GM18520 (cell line): ENCODE data around the gene C18orf54.
"Not testable (repeated sequence)": the region's sequence is repeated elsewhere in the genome, so short reads cannot be mapped to it uniquely, and the experiment has no call there.

ENCODE experiments used
- ATAC-seq: cut with Tn5 transposase; IDR thresholded peaks from one replicate; pipeline ENCODE4 v1.9.1; 2021; ENCODE audit not compliant: unreplicated experiment

C18orf54 gene

DNA sequence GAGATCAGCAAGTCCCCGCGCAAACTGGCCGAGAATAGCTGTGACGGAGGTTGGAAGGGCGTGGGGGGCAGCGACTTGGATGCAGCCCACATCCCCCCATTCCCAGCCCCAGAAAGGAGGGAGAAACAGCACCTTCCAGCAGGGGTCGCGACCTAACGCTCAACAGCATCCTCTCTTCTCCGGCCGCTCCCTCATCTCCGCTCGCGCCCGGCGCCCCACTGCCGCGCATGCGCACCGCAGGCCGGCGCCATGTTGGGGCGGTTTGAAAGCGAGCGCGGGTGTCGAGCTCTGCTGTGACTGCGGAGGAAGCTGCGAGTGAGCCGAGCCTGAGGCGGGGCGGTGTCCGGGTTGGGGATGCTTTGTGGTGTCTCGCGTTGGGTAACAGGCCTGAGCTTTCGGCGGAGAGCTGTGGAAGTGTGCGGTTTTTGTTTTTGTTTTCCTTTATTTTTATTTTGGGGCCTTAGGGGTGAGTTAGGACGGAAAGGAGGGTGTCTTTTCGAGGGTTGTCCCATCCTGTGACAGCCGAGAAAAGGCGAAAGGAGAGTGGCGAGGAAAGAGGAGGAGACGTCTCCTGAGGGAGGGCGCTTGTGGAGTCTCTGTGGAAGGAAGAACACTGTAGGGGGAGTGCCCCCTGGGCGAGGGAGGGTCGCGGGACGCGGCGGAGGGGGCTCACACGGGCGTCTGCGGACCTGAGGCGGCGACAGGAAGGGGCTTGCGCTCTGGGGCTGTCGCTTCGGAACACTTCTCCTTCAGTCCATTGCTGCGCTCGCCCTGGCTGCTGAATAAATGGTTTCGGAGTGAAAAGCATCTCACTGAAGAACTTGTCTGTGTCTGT lies at the start of gene C18orf54, which contains the start of gene STARD6:
Gene C18orf54 (plus strand): TSS at position 247 of the 835 bp plus-strand sequence. CDS start 2,667 bp downstream, outside the sequence.
Gene STARD6 (minus strand): TSS at position 199 of the 835 bp plus-strand sequence. CDS start 3,285 bp downstream, outside the sequence.
- peak; percentile 96 for ATAC-seq

DNA sequence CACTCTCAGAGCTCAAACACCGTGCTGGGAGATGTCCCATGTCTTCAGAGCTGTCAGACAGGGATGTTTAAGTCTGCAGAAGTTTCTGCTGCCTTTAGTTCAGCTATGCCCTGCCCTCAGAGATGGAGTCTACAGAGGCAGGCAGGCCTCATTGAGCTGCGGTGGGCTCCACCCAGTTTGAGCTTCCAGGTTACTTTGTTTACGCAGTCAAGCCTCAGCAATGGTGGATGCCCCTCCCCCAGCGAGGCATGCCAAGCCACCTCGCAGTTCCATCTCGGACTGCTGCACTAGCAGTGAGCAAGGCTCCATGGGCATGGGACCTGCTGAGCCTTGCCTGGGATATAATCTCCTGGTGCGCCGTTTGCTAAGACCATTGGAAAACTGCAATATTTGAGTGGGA lies 48.1 kb upstream of the C18orf54 start:
- ATAC-seq = not testable (repeated sequence)

- no peak for ATAC-seq
Observed at GRCh38 chr18:54316071-54316820, 41.5 kb upstream of the C18orf54 start.

DNA sequence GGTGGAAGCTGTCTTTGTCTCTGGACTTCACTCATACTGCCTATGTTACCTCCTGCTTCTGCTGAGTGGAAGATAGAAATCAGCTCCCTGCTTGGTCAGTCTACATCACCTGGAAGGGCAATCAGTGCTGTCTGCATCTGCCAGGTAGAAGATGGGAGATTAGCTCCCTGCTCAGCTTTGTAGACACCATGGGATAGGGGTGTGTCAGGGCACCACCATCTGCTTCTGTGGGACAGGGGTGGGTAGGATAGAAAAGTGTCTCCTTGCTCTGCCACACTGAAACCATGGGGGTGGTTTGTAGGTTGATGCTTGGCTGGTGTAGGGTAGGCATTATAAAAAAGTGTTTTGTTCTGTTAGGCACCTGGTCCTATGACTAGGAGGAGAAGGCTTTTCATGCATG lies 34.1 kb upstream of the C18orf54 start:
- no peak for ATAC-seq

DNA sequence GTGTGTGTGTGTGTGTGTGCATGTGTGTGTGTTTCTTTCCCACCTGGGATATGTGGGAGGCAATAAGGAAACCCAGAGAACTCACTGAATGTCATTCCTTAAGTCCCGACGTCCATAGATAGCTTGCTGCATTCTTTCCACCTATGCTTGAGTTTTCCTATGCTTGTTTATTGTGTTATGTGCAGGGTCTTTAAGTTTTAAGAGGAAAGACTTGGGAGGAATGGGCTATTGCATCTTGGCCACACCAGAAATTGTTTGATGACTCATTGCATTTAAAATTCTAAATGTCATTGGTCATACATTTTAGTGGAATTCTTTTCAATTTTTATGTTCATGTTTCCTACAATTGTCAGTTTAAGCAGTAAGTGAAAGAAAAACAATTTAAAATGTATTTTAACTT lies 33.7 kb upstream of the C18orf54 start:
- ATAC-seq = no peak

DNA sequence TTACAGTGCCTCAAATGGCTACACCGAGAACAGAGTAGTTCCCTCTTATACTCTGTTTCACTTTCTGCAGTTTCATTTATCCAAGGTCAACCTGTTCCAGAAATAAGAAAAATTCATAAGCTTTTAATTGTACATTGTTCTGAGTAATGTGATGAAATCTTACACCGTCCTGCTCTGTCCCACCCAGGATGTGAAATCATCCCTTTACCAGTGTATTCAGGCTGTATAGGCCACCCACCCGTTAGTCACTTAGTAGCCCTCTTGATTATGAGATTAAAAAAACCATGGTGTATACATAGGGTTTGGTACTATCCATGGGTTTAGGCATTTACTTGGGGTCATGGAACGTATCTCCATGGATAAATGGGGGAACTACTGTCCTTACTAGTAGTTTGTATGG lies 29.9 kb upstream of the C18orf54 start:
- no peak for ATAC-seq

DNA sequence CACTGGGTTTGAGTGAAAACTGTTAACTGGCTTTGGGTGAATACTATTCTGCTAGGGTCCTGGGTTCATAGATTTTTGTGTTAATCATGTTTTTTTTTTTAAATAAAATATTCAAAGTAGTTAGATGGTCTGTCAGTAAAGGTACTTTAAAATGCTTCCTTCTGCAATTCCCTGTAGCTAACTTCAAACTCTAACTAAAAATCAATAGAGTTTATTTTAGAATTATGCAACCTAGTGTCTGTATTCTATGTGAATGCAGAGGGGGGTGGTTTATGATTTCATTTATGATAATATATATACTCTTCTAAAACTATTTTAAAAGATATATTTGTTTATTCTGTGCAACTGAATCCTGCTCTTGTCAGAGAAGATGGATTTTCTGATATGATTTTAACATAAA lies 27.9 kb upstream of the C18orf54 start:
- no peak for ATAC-seq

- no peak for ATAC-seq
Observed at GRCh38 chr18:54330768-54331548, 26.7 kb upstream of the C18orf54 start.

DNA sequence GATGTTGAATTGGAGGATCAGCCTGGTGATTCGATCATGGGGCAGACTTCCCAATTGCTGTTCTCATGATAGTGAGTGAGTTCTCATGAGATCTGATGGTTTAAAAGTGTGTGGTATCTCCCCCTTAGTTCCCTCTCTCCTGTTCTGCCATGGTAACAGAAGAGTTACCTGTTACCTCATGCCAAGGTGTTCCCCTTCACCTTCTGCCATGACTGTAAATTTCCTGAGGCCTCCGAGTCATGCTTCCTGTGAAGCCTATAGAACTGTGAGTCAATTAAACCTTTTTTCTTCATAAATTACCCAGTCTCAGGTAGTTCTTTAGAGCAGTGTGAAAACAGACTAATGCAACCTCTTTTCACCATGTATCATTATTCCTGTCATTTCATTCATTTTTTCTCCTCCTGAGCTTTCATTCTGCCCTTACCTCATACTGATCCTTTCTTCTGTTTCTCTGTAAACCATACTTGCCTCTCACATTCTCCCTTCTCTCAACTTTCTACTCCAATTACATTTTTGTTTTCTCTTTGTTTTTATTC lies 22.0 kb upstream of the C18orf54 start:
- no peak for ATAC-seq

- no peak for ATAC-seq
Observed at GRCh38 chr18:54338230-54338629, 19.5 kb upstream of the C18orf54 start.

DNA sequence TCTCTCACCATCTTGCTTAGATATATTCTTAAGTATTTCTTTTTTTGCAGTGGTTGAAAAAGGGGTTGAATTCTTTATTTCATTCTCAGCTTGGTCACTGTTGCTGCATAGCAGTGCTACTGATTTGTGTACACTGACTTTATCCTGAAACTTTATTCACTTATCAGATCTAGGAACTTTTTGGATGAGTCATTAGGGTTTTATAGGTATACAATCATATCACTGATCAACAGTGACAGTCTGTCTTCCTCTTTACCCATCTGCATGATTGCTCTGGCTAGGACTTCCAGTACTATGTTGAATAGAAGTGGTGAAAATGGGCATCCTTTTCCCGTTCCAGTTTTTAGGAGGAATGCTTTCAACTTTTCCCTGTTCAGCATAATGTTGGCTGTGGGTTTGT lies 6.5 kb upstream of the C18orf54 start:
- no peak for ATAC-seq

DNA sequence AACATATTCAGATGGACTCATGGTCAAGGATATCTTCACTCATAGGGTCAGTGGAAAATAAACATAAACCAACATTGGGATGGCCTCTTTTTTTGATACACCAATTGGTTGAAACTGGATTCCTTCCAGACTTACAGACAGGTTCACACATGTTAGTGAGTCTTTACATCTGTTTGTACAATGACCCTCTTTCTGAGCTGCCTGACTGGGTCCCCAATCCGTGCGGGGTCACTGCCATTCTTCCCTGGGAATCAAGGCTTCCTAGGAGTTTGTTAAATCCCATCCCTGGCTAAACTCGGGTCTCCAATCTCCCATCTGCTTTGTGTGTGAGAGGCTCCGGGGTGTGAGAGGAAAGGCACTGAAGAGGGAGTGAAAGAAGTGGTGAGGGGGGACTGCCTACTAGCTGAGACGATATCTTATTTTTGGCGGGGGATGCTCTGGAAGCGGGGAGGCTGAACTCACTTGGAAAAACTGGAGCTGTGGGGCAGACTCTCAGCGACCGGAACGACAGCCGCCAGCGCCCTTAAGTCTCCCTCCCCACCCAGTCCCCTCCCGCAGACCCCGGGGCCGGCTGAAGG lies 535 bp upstream of the C18orf54 start:
- ATAC-seq = no peak

DNA sequence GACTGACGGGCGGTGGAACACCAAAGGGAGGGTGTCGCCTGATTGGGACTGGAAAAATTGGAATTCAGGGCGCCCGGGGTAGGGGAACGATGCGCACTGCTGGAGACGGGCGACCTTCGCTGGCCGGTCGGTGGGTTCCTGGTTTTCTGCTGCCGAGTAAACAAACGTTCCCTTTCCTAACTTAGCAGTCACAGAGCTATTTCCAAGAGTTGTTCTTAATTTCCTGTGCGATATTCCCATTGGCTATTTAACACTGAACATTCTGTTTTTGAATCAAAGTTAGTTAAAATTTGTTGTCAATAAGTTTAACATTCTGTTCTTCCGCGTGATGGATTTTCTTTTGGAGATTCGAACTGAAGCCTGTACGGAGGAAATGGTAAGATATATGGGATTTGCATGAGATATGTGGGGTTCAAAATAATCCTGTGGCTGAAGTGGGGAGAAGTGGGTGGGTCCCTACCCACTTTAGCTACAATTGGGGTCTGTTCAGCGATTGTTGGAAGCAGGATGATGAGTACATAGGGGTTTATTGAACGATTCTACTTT lies 862 bp downstream of the C18orf54 start:
- no peak for ATAC-seq

DNA sequence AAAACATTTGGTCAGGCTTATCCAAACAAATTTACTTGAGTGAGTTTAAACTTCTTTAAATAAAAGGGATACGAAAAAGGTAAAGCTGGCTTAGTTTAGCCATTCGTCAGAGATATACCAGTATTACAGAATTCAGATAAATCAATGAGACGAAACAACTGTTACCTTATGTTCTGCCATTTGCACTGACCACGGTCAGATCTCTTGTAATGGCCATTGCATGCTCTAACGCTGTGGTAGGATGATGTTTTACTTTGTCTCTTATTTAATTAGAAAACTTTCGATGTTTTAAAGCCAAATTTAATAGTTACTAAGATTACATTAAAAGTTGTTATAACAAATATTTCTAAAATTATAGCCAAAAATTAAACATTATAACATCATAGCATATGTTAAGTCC lies 1.5 kb downstream of the C18orf54 start:
- no peak for ATAC-seq

DNA sequence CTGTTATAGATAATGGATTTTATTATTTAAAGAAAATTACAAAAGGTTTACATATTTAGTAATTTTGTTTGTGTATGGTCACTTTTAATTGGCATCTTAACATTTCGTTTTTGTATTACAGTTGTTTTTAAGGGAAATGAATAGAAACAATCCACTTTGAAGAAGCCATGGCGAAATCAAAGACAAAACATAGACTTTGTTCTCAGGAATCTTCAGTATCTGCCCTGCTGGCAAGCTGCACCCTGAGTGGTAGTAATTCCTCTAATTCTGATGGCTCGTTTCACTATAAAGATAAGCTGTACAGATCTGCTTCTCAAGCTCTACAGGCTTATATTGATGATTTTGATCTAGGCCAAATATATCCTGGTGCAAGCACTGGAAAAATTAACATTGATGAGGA lies 2.7 kb downstream of the C18orf54 start:
- no peak for ATAC-seq

- ATAC-seq = no peak
Observed at GRCh38 chr18:54378057-54378456, 20.4 kb downstream of the C18orf54 start.

DNA sequence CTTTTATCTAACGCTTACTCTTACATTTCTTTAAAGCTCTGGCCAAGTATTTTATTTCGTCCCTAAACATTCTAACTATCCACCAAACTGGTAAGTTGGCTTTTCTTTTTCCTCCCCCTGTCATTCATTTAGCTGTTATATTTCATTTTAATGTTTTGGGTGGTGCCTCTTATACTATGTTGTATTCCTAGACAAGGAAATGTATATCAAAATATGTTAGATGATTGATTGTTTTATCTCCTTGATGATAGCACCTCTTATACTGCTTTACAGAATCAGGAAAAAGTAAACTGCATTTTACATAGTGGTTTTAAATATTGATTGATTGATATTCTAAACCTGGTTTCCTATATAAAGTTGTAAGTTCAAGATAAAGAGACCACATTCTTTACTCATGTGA lies 23.9 kb downstream of the C18orf54 start:
- ATAC-seq = no peak

- no peak for ATAC-seq
Observed at GRCh38 chr18:54382076-54382475, 24.4 kb downstream of the C18orf54 start.

- ATAC-seq = no peak
Observed at GRCh38 chr18:54382733-54383252, 25.1 kb downstream of the C18orf54 start.

DNA sequence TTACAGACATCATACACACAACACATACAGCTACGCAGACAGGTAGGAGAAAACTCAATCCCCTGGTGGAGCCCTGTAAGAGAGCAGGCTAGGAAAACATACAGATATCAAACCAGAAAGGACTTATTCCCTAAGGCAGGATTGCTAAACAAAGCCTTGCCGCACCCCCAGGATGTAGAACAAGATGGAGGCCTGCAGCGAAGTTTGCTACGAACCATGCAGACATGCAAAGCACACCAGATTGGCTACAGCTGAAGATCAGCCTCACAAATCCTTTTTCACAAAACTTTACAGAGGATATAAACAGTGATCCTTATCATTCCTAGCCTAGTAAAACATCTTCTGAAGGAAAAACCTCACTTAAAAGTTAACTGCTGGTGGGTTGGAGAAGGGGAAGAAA lies 28.3 kb downstream of the C18orf54 start:
- ATAC-seq = no peak
